A673 (cell line): ENCODE data around the gene WNT8A. TPM values are rescaled to one million over a fixed set of nuclear protein-coding genes. Genes with fewer than 3 reads are reported as not detected.

Experiments used
- BruUV-seq: library from RNA; stranded (reverse); fragments of 400-500 nt; replicated peaks from 2 replicates; lab custom pipeline; 2021; lab: Mats Ljungman, UMichigan
- CTCF ChIA-PET: fragments of 300-600 bp; sonication (Branson Sonifier 250); formaldehyde crosslinking; loops from one replicate; lab custom pipeline; 2022; ENCODE audit warnings: antibody characterized with exemption; lab: Charles Lee
- POLR2A ChIA-PET: fragments of 300-600 bp; sonication (Branson Sonifier 250); formaldehyde crosslinking; loops from one replicate; lab custom pipeline; 2022; ENCODE audit warnings: antibody characterized with exemption; ENCODE audit not compliant: low non-redundant PET; lab: Charles Lee
- DNase-seq: peaks from one replicate; pipeline ENCODE4 v3.0.0-alpha.2; 2015; ENCODE audit warnings: low spot score
- H3K27ac ChIP-seq: fragments of 200-600 bp; sonication (generic); 2 replicates; pipeline ENCODE4 v1.5.1; 2016; ENCODE audit warnings: mixed run types, low read depth, mild to moderate bottlenecking, mixed read lengths, antibody characterized with exemption, low read length; ENCODE audit not compliant: poor library complexity, severe bottlenecking
- H3K27me3 ChIP-seq: fragments of 200-600 bp; sonication (generic); replicated peaks from 2 replicates; pipeline ENCODE4 v1.6.1; 2017; ENCODE audit warnings: mixed run types, low read depth, mild to moderate bottlenecking, mixed read lengths, antibody characterized with exemption, low read length; ENCODE audit not compliant: insufficient read depth, poor library complexity
- H3K36me3 ChIP-seq: fragments of 200-600 bp; sonication (generic); 2 replicates; pipeline ENCODE4 v1.6.1; 2016; ENCODE audit warnings: mixed run types, mild to moderate bottlenecking, mixed read lengths, antibody characterized with exemption, low read length; ENCODE audit not compliant: insufficient read depth, poor library complexity, severe bottlenecking
- H3K4me1 ChIP-seq: fragments of 200-600 bp; sonication (generic); 2 replicates; pipeline ENCODE4 v1.6.1; 2017; ENCODE audit warnings: mixed run types, mild to moderate bottlenecking, mixed read lengths, antibody characterized with exemption, low read length; ENCODE audit not compliant: insufficient read depth, poor library complexity, severe bottlenecking
- H3K4me3 ChIP-seq: fragments of 200-600 bp; sonication (generic); 2 replicates; pipeline ENCODE4 v1.5.1; 2016; ENCODE audit warnings: low read depth, mixed run types, mild to moderate bottlenecking, mixed read lengths, low read length; ENCODE audit not compliant: poor library complexity, severe bottlenecking
- H3K9me3 ChIP-seq: fragments of 200-600 bp; sonication (generic); 2 replicates; pipeline ENCODE4 v1.6.1; 2016; ENCODE audit warnings: mixed run types, low read depth, mild to moderate bottlenecking, mixed read lengths, antibody characterized with exemption, low read length; ENCODE audit not compliant: poor library complexity, severe bottlenecking
- CTCF ChIP-seq: fragments of 300-800, 200-600 bp; sonication (generic); conservative IDR thresholded peaks from 2 replicates; pipeline ENCODE4 v1.5.1; 2017; ENCODE audit warnings: low read depth, mild to moderate bottlenecking, antibody characterized with exemption, low read length, moderate library complexity, mixed read lengths
- EZH2 ChIP-seq: fragments of 200-600 bp; sonication (generic); IDR thresholded peaks from 2 replicates; pipeline ENCODE4 v1.6.1; 2017; ENCODE audit warnings: borderline replicate concordance, low read depth, mild to moderate bottlenecking, mixed read lengths, antibody characterized with exemption, low read length; ENCODE audit not compliant: poor library complexity, severe bottlenecking
- intact Hi-C: fragments of 100-400 bp; cut with micrococcal nuclease; formaldehyde crosslinking; loops from one replicate; pipeline ENCODE4 v1.10.0; 2022; ENCODE audit not compliant: unreplicated experiment
- total RNA-seq: library from RNA; stranded (reverse); gene quantifications from 2 replicates; pipeline ENCODE4 v1.2.3, GENCODE V29; 2021

The WNT8A gene
- total RNA-seq, 1 experiment from 2014 or later = not detected

DNA sequence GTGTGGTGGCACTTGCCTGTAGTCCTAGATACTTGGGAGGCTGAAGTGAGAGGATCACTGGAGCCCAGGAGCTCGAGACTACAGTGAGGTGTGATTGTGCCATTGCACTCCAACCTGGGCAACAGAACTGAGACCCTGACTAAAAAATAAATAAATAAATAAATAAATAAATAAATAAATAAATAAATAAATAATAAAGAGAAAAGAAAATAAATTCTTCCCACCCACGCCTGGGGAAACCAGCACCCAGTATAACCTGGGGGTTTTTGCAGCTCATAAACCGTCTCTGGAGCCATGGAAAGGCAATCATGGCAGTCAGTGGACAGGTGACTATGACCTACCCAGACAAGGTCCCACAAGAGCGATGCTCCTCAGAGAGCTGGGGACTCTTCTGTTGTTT is 7.9 kb downstream of the WNT8A start:
- DNase-seq = no peak
- no peak for TF ChIP-seq EZH2
- TF ChIP-seq CTCF = no peak
- Histone ChIP-seq H3K27me3 (peaks cover 14% of the 10 kb centered on the region), H3K36me3 (no peaks in the 10 kb centered on the region), H3K27ac (no peak overlapping the region), H3K4me3 (no peak overlapping the region), H3K4me1 (no peaks in the 10 kb centered on the region), H3K9me3 (no peaks in the 10 kb centered on the region)
- intact Hi-C loops = no loop called here
- ChIA-PET CTCF (no interaction called here), POLR2A (interaction anchor here (0.6 kb wide), 2 partner anchors 40 to 144 kb away, joined by 4 to 5 read pairs; no protein-coding TSS in a partner anchor)
- BruUV-seq = no TSS peak

DNA sequence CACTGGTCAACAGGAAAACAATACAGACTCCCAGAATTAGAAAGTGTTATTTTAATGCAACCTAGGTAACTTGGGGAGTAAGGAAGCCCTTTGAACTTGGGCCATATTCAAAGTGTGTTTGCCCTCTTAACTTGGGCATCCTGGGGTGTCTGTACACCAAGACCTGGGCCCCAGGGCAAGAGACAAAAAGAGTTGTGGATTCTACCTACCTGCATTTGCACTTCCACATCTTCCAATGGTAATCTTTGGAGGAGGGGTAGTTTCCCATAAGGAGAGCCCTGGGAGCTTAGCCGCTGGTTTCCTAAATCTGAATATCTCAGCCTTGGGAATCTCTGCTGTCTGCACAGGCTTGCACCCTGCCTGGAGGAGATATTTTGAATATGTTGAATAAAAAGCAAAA is 8.5 kb downstream of the WNT8A start:
- Histone ChIP-seq H3K27me3 (peaks cover 14% of the 10 kb centered on the region), H3K4me1 (no peaks in the 10 kb centered on the region), H3K27ac (no peak overlapping the region), H3K4me3 (no peak overlapping the region), H3K9me3 (no peaks in the 10 kb centered on the region), H3K36me3 (no peaks in the 10 kb centered on the region)
- no peak for TF ChIP-seq CTCF
- no peak for TF ChIP-seq EZH2
- intact Hi-C loops = no loop called here
- CTCF ChIA-PET = no interaction called here
- BruUV-seq = no TSS peak
- DNase-seq = no peak
- POLR2A ChIA-PET = no interaction called here

GRCh38 chr5:138093036-138093435 is 9.2 kb downstream of the WNT8A start:
- Histone ChIP-seq H3K27ac (no peak overlapping the region), H3K4me1 (no peaks in the 10 kb centered on the region), H3K36me3 (no peaks in the 10 kb centered on the region), H3K27me3 (peaks cover 14% of the 10 kb centered on the region), H3K4me3 (no peak overlapping the region), H3K9me3 (no peaks in the 10 kb centered on the region)
- CTCF ChIA-PET = no interaction called here
- no TSS peak for BruUV-seq
- POLR2A ChIA-PET = no interaction called here
- TF ChIP-seq CTCF (no peak), EZH2 (no peak)
- intact Hi-C loops = no loop called here
- no peak for DNase-seq
